Panc1 (cell line): ENCODE results near the gene TLE1. TPM values are rescaled to one million over a fixed set of nuclear protein-coding genes. Genes with fewer than 3 reads are reported as not detected.

Source experiments
- ATAC-seq: fragments of 200-7000 bp; cut with Tn5 transposase; 2 replicates; pipeline ENCODE4 v1.9.1; 2020; ENCODE audit warnings: mild to moderate bottlenecking, moderate library complexity
- BruUV-seq: library from RNA; stranded (reverse); fragments of 400-500 nt; replicated peaks from 2 replicates; lab custom pipeline; 2021; lab: Mats Ljungman, UMichigan
- CTCF ChIA-PET: fragments of 300-600 bp; sonication (Branson Sonifier 250); formaldehyde crosslinking; loops from one replicate; lab custom pipeline; 2022; ENCODE audit warnings: antibody characterized with exemption; lab: Charles Lee
- POLR2A ChIA-PET: fragments of 300-600 bp; sonication (Branson Sonifier 250); formaldehyde crosslinking; loops from one replicate; lab custom pipeline; 2022; ENCODE audit warnings: antibody characterized with exemption; lab: Charles Lee
- DNase-seq: peaks from one replicate; pipeline ENCODE4 v3.0.0-alpha.2; 2010; ENCODE audit warnings: low read depth, low spot score
- H3K27ac ChIP-seq: 2 replicates; pipeline ENCODE4 v1.5.1; 2011; ENCODE audit warnings: mild to moderate bottlenecking, low read length, inconsistent platforms
- H3K27me3 ChIP-seq: fragments of 200-500 bp; sonication (Bioruptor generic); 2 replicates; pipeline ENCODE4 v1.6.0; 2014; ENCODE audit warnings: low read length, inconsistent platforms; ENCODE audit not compliant: control insufficient read depth, insufficient read depth
- H3K36me3 ChIP-seq: fragments of 200-500 bp; sonication (Bioruptor generic); 2 replicates; pipeline ENCODE4 v1.5.1; 2014; ENCODE audit warnings: inconsistent platforms, mild to moderate bottlenecking, low read length, moderate library complexity; ENCODE audit not compliant: control insufficient read depth, insufficient read depth
- H3K4me1 ChIP-seq: 2 replicates; pipeline ENCODE4 v1.5.1; 2011; ENCODE audit warnings: inconsistent platforms, mild to moderate bottlenecking, low read length, moderate library complexity; ENCODE audit not compliant: control insufficient read depth, insufficient read depth
- H3K4me3 ChIP-seq, 2 experiments: 2 replicates each; pipeline ENCODE4 v1.5.1; 2011 to 2012; ENCODE audit warnings: low read depth in 2 of 2, low read length in 2 of 2, mild to moderate bottlenecking in 2 of 2, inconsistent platforms in 1 of 2, moderate library complexity in 1 of 2
- H3K9me3 ChIP-seq: fragments of 200-500 bp; sonication (Bioruptor generic); 2 replicates; pipeline ENCODE4 v1.5.1; 2014; ENCODE audit warnings: low read depth, mild to moderate bottlenecking, inconsistent platforms, low read length, moderate library complexity; ENCODE audit not compliant: control insufficient read depth, insufficient read depth
- CTCF ChIP-seq: fragments of 450-650 bp; IDR thresholded peaks from 2 replicates; pipeline ENCODE4 v1.5.1; 2017; ENCODE audit warnings: mild to moderate bottlenecking
- POLR2AphosphoS5 ChIP-seq: IDR thresholded peaks from 2 replicates; pipeline ENCODE4 v1.6.1; 2012; ENCODE audit warnings: mild to moderate bottlenecking, low read depth, low read length, moderate library complexity
- SIN3A ChIP-seq: IDR thresholded peaks from 2 replicates; pipeline ENCODE4 v1.6.1; 2012; ENCODE audit warnings: low read depth, mild to moderate bottlenecking, low read length, moderate library complexity, borderline replicate concordance; ENCODE audit not compliant: insufficient read depth
- TCF7L2 ChIP-seq: IDR thresholded peaks from 2 replicates; pipeline ENCODE4 v1.6.1; 2011; ENCODE audit warnings: mild to moderate bottlenecking, low read depth, low read length, inconsistent platforms
- in situ Hi-C: cut with HindIII; loops from 2 replicates; pipeline ENCODE4 v1.10.0; 2016; ENCODE audit warnings: low sequenced_read_pairs, low pct_unique_long_range_greater_than_20kb
- intact Hi-C: fragments of 100-400 bp; cut with micrococcal nuclease; formaldehyde crosslinking; loops from one replicate; pipeline ENCODE4 v1.10.0; 2022; ENCODE audit not compliant: unreplicated experiment
- total RNA-seq: library from RNA; stranded (reverse); gene quantifications from one replicate; pipeline ENCODE4 v1.2.1, GENCODE V29; 2021; ENCODE audit not compliant: unreplicated experiment
- TF ChIP-seq, protein P1 (sequence below), 2 experiments: IDR thresholded peaks; 2 replicates each; pipeline ENCODE4 v1.6.1; 2011 to 2012; ENCODE audit warnings: low read depth in 2 of 2, control low read depth in 1 of 2, low read length in 1 of 2, mild to moderate bottlenecking in 1 of 2, moderate library complexity in 1 of 2; ENCODE audit not compliant: insufficient read depth in 1 of 2

TLE1 gene
- total RNA-seq, 1 experiment from 2014 or later, result 12.9 TPM

GRCh38 chr9:81685763-81686613 is 3.4 kb downstream of the TLE1 start:
- Histone ChIP-seq H3K36me3 (peaks cover 2% of the 10 kb centered on the region), H3K9me3 (no peaks in the 10 kb centered on the region), H3K27me3 (no peaks in the 10 kb centered on the region), H3K4me3 (peak overlapping the region; percentile 60 to 77), H3K4me1 (peaks cover 16% of the 10 kb centered on the region; the same call in 1 of the 2 replicates), H3K27ac (0 out of 2 replicates have a peak overlapping the region, but pooled peaks have one; percentile 21)
- no peak for TF ChIP-seq SIN3A
- ChIA-PET CTCF (interaction anchor here (0.6 kb wide), 1 partner anchor 1926 kb away, joined by 5 read pairs; no protein-coding TSS in a partner anchor), POLR2A (interaction anchor here (0.6 kb wide), 1 partner anchor 1113 kb away, joined by 3 read pairs; no protein-coding TSS in a partner anchor)
- DNase-seq, result no peak
- ATAC-seq, result no peak
- in situ Hi-C loops (no loop called here), intact Hi-C loops (loop anchor here (5.0 to 10.0 kb wide), 2 partner anchors 164 to 299 kb away; partner anchors contain the start of gene SPATA31D1)
- BruUV-seq, result no TSS peak

DNA sequence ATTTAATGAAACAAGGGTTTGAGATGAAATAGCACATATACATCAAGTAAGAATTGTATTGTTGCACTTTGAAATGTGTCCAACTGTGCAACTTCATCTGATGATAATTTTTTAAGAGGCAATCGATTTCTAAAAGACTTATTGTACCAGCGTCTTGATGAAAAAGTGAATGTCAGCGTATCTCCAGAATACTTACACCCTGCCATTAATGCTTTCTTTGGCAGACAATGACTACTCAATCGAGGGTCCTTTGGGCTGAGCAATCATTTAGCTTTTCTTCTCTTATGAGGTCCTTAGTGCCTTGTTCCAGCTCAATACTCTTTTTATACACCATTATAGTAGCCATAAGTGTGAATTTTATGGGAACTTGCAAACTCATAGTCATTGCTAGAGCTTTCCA is 4.7 kb downstream of the TLE1 start:
- Histone ChIP-seq H3K36me3 (peaks cover 2% of the 10 kb centered on the region), H3K27ac (no peak overlapping the region), H3K27me3 (no peaks in the 10 kb centered on the region), H3K4me1 (peaks cover 16% of the 10 kb centered on the region; the same call in 1 of the 2 replicates), H3K9me3 (no peaks in the 10 kb centered on the region), H3K4me3 (no peak overlapping the region)
- intact Hi-C loops (loop anchor here (5.0 to 10.0 kb wide), 2 partner anchors 162 to 300 kb away; partner anchors contain the start of gene SPATA31D1), in situ Hi-C loops (no loop called here)
- BruUV-seq, result TSS peak; percentile 42
- TF ChIP-seq, protein P1, sequence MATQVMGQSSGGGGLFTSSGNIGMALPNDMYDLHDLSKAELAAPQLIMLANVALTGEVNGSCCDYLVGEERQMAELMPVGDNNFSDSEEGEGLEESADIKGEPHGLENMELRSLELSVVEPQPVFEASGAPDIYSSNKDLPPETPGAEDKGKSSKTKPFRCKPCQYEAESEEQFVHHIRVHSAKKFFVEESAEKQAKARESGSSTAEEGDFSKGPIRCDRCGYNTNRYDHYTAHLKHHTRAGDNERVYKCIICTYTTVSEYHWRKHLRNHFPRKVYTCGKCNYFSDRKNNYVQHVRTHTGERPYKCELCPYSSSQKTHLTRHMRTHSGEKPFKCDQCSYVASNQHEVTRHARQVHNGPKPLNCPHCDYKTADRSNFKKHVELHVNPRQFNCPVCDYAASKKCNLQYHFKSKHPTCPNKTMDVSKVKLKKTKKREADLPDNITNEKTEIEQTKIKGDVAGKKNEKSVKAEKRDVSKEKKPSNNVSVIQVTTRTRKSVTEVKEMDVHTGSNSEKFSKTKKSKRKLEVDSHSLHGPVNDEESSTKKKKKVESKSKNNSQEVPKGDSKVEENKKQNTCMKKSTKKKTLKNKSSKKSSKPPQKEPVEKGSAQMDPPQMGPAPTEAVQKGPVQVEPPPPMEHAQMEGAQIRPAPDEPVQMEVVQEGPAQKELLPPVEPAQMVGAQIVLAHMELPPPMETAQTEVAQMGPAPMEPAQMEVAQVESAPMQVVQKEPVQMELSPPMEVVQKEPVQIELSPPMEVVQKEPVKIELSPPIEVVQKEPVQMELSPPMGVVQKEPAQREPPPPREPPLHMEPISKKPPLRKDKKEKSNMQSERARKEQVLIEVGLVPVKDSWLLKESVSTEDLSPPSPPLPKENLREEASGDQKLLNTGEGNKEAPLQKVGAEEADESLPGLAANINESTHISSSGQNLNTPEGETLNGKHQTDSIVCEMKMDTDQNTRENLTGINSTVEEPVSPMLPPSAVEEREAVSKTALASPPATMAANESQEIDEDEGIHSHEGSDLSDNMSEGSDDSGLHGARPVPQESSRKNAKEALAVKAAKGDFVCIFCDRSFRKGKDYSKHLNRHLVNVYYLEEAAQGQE (IDR thresholded peaks at IDR 0.05; ENCODE audit: insufficient read depth in 1 of 2, low read depth in 2 of 2, low read length in 1 of 2), result no peak
- TF ChIP-seq SIN3A (no peak), POLR2AphosphoS5 (no peak), TCF7L2 (no peak), CTCF (no peak)
- ChIA-PET CTCF (no interaction called here), POLR2A (no interaction called here)
- ATAC-seq (no peak), DNase-seq (no peak)
